HG03571 (cell line): Measurements from ENCODE around the gene PRRC2C.
"Not testable (repeated sequence)": the region's sequence is repeated elsewhere in the genome, so short reads cannot be mapped to it uniquely, and the experiment has no call there.

Experiments
- ATAC-seq: cut with Tn5 transposase; IDR thresholded peaks from one replicate; pipeline ENCODE4 v1.9.1; 2021; ENCODE audit not compliant: unreplicated experiment

PRRC2C gene

DNA sequence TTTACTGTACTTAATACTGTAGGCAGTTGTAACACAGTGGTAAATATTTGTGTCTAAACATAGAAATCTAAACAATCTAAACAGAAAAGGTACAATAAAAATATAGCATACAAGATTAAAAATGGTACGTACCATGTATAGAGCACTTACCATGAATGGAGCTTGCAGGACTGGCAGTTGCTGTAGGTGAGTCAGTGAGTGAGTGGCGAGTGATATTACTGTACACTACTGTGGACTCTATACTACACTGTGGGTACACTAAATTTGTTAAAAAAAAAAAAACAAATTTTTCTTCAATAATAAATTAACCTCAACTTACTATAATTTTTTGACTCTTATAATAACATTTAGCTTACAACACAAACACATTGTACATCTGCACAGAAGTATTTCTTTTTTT is 97.3 kb downstream of the PRRC2C start:
- no peak for ATAC-seq

DNA sequence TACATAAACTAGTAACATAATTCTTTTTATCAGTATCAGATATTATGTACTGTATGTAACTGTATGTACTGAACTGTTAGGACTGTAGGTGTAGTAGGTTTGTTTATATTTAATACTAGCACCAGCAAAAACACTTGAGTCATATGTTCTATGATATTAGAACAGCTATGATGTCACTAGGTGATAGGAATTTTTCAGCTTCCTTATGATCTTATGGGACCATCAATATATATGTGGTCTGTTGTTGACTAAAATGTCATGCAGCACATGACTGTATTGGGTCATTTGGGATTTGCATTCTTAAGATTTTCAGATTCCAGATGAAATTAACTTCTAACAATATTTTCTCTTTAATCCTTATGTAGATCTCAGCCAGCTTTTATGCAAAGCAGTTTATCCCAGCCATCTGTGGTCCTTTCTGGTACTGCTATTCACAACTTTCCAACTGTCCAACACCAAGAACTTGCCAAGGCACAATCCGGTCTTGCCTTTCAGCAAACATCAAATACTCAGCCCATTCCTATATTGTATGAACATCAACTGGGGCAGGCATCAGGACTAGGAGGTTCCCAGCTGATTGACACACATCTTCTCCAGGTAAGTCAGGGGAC is 98.4 kb downstream of the PRRC2C start:
- ATAC-seq, result no peak

DNA sequence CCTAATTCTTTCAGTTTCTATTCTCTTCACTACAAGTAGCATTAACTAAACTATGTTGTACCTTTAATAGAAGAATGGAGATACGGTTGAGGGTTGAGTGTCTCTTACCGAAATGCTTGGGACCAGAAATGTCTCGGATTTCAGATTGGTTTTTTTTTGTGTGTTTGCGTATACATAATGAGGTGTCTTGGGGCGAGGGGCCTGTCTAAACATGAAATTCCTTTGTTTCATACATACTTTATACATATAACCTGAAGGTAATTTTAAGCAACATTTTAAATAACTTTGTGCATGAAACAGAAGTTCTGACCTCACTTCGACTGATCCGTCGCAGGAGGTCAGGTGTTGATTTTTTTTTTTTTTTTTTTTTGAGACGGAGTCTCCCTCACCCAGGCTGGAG is 100.4 kb downstream of the PRRC2C start:
- ATAC-seq, result no peak

- ATAC-seq, result no peak
Observed at GRCh38 chr1:171588230-171588629, 102.9 kb downstream of the PRRC2C start.

- ATAC-seq, result no peak
Observed at GRCh38 chr1:171590022-171590421, 104.7 kb downstream of the PRRC2C start.

DNA sequence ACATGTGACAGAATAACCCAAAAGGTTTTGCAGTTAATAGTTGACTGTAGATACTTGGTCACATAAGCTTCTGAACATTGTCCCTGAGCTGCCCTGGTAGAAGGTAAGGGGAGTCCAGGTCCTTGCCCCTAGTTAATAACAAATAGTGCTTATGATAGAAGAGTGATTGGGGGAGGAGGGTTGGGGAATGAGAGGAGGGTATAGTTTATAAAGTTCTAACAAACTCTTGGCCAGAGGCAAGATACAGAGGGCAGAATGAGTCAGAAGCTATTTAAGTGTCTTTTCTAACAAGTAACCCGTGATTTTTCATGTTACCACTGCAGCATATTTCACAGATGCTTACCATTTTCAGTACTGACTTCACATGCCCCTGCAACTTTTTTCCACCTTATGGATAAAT is 110.0 kb downstream of the PRRC2C start:
- no peak for ATAC-seq

DNA sequence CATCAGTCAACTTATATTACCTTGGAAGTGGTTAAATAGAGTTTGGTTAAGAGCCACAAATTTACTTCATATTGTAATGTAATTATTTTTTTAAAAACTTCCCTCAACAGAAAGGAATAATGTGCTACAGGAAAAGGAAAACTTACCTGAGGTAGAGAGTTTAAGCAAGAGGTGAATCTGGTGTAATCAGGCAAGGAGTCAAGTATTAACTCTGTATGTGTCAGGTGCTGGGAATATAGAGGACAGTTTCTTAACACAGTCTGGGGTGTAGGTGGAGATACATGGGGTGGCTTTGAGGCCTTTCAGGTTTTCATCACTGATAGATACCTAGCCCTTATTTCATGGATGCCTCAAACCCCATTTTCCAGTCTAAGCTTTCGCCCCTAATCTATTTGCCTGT is 110.8 kb downstream of the PRRC2C start:
- no peak for ATAC-seq

- ATAC-seq, result no peak
Observed at GRCh38 chr1:171596705-171597104, 111.4 kb downstream of the PRRC2C start.

DNA sequence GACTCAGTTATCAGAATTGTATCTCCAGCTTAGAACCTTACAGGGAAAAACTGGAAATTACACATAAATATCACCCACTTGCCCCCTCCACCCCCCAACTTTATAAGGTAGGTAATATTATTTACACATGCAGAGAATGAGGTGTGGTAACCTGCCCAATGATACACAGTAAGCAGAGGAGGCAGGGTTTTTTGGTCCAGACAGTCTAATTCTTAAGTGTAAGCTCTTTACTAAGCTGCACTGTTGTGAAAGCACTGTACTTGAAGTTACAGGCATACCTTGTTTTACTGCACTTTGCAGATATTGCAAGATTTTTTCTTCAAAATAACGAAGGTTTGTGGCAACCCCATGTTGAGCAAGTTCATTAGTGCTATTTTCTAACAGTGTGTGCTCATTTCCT is 111.9 kb downstream of the PRRC2C start:
- no peak for ATAC-seq

GRCh38 chr1:171600310-171600709 is 115.0 kb downstream of the PRRC2C start:
- peak; percentile 65 for ATAC-seq

GRCh38 chr1:171600862-171601261 is 115.5 kb downstream of the PRRC2C start:
- no peak for ATAC-seq

- not testable (repeated sequence) for ATAC-seq
Observed at GRCh38 chr1:171603042-171603441, 117.7 kb downstream of the PRRC2C start.

DNA sequence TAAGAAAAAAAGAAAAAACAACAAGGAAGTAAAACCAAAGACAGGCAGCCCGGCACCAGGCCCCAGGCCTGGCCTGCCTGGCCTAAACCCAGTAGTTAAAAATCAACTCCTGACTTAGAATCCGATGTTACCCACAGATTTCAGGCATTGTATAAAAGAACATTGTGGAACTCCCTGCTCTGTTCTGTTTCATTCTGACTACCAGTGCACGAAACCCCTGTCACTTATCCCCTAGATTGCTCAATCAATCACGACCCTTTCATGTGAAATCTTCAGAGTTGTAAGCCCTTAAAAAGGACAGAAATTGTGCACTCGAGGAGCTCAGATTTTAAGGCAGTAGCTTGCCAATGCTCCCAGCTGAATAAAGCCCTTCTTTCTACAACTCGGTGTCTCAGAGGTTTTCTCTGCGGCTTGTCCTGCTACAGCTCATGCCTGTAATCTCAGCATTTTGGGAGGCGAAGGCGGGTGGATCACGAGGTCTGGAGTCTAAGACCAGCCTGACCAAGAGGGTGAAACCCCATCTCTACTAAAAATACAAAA is 121.1 kb downstream of the PRRC2C start:
- ATAC-seq, result peak; percentile 66

GRCh38 chr1:171610385-171610784 is 125.1 kb downstream of the PRRC2C start:
- ATAC-seq, result peak; percentile 59

DNA sequence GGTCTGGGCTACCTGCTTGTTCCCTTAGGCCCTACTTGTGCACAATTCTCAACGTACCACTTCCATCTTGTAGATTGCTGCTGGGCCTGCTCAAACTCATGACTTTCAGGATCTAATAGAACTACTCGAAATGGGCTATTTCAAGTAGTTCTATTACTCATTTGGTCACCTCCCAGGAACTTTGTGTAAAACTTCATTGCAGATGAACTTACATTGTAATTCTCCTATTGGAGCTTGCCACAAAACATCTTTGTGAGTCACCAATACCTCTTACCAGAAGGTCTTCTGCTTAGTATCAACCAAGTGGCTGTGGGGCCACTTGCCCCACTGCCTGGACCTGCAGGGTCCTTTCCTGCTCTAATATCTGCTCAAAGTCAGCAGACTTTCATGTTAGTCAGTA is 126.0 kb downstream of the PRRC2C start:
- ATAC-seq, result no peak

GRCh38 chr1:171613282-171613681 is 128.0 kb downstream of the PRRC2C start:
- no peak for ATAC-seq

GRCh38 chr1:171615122-171615906 is 130.0 kb downstream of the PRRC2C start:
- not testable (repeated sequence) for ATAC-seq

GRCh38 chr1:171616586-171616985 is 131.3 kb downstream of the PRRC2C start:
- ATAC-seq, result no peak

- no peak for ATAC-seq
Observed at GRCh38 chr1:171622152-171622462, 136.8 kb downstream of the PRRC2C start, which contains the start of gene MYOCOS. Gene MYOCOS (plus strand): TSS chr1:171622243. CDS start chr1:171623884, 1,641 bp downstream.

DNA sequence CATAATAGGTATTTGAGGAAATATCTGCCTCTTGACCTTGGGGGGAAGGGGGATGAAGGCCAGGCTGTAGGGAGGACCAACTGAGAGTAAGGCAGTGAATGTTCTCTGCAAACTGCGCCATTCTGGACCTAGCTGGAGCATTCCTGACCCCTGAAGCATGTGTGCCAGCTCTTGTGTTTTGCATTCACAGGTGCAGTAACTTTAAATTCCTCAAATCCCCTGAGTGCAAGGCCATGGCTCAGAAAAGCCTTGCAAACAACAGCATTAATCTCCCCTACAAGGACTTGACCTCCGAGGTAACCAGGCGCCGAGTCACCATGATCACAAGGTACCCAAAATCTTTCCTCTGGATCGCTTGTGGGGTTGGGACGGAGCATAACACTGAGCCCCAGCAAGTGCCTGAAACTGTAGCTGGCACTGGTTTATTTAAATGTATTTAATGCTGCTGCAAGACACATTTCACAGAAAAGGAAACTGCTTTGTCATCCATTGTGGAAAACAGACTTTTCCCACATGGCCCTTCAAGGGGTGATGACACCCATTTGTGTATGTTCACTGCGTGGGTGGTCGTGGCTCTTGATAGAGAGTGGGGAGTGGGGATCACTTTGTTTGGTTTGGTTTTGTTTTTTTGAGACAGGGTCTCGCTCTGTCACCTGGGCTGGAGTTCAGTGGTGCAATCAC is 138.5 kb downstream of the PRRC2C start:
- no peak for ATAC-seq

GRCh38 chr1:171625225-171625624 is 139.9 kb downstream of the PRRC2C start:
- no peak for ATAC-seq

DNA sequence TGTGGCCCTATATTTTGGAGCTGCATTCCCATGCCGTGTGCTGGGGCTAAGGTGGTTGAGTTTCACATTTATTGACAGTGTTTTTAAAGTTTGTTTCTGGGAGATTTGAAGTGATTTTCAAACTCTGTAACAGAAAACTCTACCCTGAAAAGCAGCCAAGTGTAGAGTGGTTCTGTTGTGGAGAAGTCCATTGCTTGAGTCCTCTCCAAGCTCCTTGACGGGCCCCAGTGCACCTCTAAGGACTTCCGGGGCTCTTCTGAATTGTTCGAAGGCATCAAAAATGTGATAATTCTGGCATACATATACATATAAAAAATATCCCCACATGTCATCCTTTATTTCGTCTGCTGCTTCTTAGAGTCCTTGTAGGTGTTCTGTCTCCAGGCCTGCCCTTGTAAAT is 141.7 kb downstream of the PRRC2C start:
- ATAC-seq, result no peak
